Measurements from ENCODE around the gene ZMPSTE24. TPM values are rescaled to one million over a fixed set of nuclear protein-coding genes. Genes with fewer than 3 reads are reported as not detected.

ZMPSTE24 gene
- total and polyA plus RNA-seq, 2 donors (not counting 1 experiment from before 2014, with no cell fraction given) = 60.9 to 67.6 TPM

DNA sequence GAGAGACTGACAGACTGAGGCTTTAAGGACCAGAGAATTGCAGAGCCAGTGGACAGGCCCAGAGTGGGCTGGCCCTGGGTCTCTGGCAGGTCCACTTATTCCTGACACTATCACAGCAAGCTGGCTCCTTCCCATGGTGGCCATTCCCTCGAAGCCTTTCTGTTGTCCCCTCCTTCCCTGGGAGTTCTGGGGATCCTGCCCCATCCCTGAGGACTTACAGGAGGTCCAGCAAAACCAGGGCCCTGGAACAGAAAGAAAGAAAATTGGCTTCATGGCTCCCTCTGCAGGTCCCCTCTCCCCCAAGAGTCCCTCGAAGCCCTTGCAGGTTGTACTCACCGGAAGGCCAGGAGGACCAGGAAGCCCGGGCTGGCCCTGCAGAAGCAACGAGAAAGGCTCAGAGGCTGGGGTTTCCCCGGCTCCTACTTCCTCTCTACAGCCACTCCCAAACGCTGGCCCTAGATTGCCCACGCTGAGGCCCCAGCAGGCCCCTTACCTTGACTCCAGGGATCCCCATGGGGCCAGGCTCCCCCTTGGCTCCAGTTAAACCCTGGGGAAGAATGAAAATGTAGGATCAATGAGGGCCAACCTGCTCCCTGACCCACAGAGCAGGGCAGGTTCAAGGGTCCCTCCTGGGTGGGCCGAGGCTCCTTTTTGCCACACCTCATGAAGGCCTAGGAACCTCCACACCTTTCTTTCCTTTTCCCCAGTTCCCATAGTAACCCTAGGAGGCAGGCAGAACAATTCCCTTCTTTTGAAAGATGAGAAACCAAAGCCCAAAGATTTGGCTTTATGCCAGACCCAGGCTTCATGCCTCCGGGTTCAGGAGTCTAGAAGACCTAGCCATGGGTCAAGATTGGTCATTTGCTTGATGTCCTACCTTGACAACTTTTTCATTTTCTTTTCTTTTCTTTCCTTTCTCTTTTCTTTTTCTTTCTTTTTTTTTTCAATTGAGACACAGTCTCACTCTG, 54.5 kb downstream of the ZMPSTE24 start:
- H3K36me3 ChIP-seq (ENCODE audit: control insufficient read depth, insufficient read depth, low read length) = no peaks in the 10 kb centered on the region
- TF ChIP-seq, protein P1, sequence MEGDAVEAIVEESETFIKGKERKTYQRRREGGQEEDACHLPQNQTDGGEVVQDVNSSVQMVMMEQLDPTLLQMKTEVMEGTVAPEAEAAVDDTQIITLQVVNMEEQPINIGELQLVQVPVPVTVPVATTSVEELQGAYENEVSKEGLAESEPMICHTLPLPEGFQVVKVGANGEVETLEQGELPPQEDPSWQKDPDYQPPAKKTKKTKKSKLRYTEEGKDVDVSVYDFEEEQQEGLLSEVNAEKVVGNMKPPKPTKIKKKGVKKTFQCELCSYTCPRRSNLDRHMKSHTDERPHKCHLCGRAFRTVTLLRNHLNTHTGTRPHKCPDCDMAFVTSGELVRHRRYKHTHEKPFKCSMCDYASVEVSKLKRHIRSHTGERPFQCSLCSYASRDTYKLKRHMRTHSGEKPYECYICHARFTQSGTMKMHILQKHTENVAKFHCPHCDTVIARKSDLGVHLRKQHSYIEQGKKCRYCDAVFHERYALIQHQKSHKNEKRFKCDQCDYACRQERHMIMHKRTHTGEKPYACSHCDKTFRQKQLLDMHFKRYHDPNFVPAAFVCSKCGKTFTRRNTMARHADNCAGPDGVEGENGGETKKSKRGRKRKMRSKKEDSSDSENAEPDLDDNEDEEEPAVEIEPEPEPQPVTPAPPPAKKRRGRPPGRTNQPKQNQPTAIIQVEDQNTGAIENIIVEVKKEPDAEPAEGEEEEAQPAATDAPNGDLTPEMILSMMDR (conservative IDR thresholded peaks at IDR 0.05 in 1 of 2, IDR thresholded peaks at IDR 0.05 in 1 of 2; ENCODE audit: low read depth in 1 of 2, low read length in 2 of 2) = no peak
- TF ChIP-seq EZH2 (IDR thresholded peaks at IDR 0.05; ENCODE audit: low read length, missing control alignments) = no peak
- no peak for DNase-seq (ENCODE audit: low read depth in 2 of 2)
- H3K4me3 ChIP-seq (replicated peaks in 1 of 4; ENCODE audit: control extremely low read depth in 1 of 4, insufficient read depth in 1 of 4, low read depth in 3 of 4, low read length in 4 of 4) = no peak overlapping the region
- no peaks in the 10 kb centered on the region for H3K79me2 ChIP-seq (ENCODE audit: control insufficient read depth, insufficient read depth, low read length)
- no peak overlapping the region for H3K9ac ChIP-seq (ENCODE audit: insufficient read depth, low read length)
- H4K20me1 ChIP-seq (ENCODE audit: control insufficient read depth, extremely low read depth, insufficient read depth, low read length) = no peaks in the 10 kb centered on the region
- no peak overlapping the region for H3K4me2 ChIP-seq (ENCODE audit: extremely low read depth, insufficient read depth, low read length)
- peaks cover 19% of the 10 kb centered on the region for H3K27me3 ChIP-seq (ENCODE audit: control insufficient read depth, insufficient read depth, low read length)
- H2AFZ ChIP-seq (ENCODE audit: low read length) = no peak overlapping the region
- no peaks in the 10 kb centered on the region for H3K9me3 ChIP-seq (ENCODE audit: control insufficient read depth, insufficient read depth, low read depth, low read length)
- peaks cover 4% of the 10 kb centered on the region for H3K4me1 ChIP-seq (ENCODE audit: control insufficient read depth, extremely low read depth, insufficient read depth, low read length)
- H3K27ac ChIP-seq (ENCODE audit: insufficient read depth, low read length) = no peak overlapping the region

GRCh38 chr1:40313329-40313957, 55.4 kb downstream of the ZMPSTE24 start:
- H3K27me3 ChIP-seq (ENCODE audit: control insufficient read depth, insufficient read depth, low read length) = peaks cover 25% of the 10 kb centered on the region
- no peaks in the 10 kb centered on the region for H3K9me3 ChIP-seq (ENCODE audit: control insufficient read depth, insufficient read depth, low read depth, low read length)
- H3K4me2 ChIP-seq (ENCODE audit: extremely low read depth, insufficient read depth, low read length) = no peak overlapping the region
- no peaks in the 10 kb centered on the region for H4K20me1 ChIP-seq (ENCODE audit: control insufficient read depth, extremely low read depth, insufficient read depth, low read length)
- TF ChIP-seq, protein P1 (conservative IDR thresholded peaks at IDR 0.05 in 1 of 2, IDR thresholded peaks at IDR 0.05 in 1 of 2; ENCODE audit: low read depth in 1 of 2, low read length in 2 of 2) = no peak
- TF ChIP-seq EZH2 (IDR thresholded peaks at IDR 0.05; ENCODE audit: low read length, missing control alignments) = no peak
- DNase-seq (ENCODE audit: low read depth in 2 of 2) = peak in 1 of 2 donors; percentile 62
- H3K36me3 ChIP-seq (ENCODE audit: control insufficient read depth, insufficient read depth, low read length) = no peaks in the 10 kb centered on the region
- no peak overlapping the region for H3K4me3 ChIP-seq (replicated peaks in 1 of 4; ENCODE audit: control extremely low read depth in 1 of 4, insufficient read depth in 1 of 4, low read depth in 3 of 4, low read length in 4 of 4)
- H3K79me2 ChIP-seq (ENCODE audit: control insufficient read depth, insufficient read depth, low read length) = no peaks in the 10 kb centered on the region
- no peak overlapping the region for H3K9ac ChIP-seq (ENCODE audit: insufficient read depth, low read length)
- H3K4me1 ChIP-seq (ENCODE audit: control insufficient read depth, extremely low read depth, insufficient read depth, low read length) = peaks cover 4% of the 10 kb centered on the region
- H3K27ac ChIP-seq (ENCODE audit: insufficient read depth, low read length) = no peak overlapping the region
- H2AFZ ChIP-seq (ENCODE audit: low read length) = no peak overlapping the region

DNA sequence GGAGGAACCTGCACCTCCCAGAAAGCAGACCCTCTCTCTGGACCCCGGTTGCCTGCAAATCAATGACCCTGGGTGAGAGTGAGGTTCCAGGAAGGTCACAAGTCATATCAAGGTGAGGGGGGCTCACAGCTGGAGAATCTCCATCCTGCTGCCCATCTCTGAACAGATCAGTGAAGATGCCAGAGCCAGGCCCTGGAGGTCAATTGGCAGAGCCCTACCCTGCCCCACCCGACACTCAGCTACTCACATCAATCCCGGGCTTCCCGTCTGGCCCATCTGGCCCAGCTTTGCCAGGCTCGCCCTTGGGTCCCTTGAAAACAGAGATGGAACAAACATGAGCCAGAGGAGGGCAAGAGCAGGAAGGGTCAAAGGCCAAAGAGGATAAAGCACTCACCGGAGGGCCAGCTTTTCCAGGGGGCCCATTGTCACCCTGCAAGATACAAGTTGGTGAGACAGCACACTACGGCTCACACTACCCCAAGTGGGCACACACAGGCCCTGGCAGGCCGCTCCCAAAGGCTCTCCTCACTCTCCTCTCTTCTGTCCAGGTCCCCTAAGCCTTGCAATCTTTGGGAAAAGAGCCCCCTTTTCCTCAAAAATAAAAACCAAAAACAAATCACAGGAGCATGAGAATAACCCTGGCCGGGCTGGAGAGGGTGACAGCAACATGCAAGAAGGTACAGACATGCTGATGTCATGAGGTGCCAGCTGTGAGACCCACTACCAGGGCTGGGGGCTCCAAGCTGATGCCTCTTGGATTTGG, 56.1 kb downstream of the ZMPSTE24 start:
- Histone ChIP-seq H3K9me3 (ENCODE audit: control insufficient read depth, insufficient read depth, low read depth, low read length) (no peaks in the 10 kb centered on the region), H3K4me2 (ENCODE audit: extremely low read depth, insufficient read depth, low read length) (no peak overlapping the region), H3K27me3 (ENCODE audit: control insufficient read depth, insufficient read depth, low read length) (peaks cover 29% of the 10 kb centered on the region), H3K4me1 (ENCODE audit: control insufficient read depth, extremely low read depth, insufficient read depth, low read length) (peaks cover 4% of the 10 kb centered on the region), H3K27ac (ENCODE audit: insufficient read depth, low read length) (no peak overlapping the region), H3K79me2 (ENCODE audit: control insufficient read depth, insufficient read depth, low read length) (no peaks in the 10 kb centered on the region), H3K9ac (ENCODE audit: insufficient read depth, low read length) (no peak overlapping the region), H3K36me3 (ENCODE audit: control insufficient read depth, insufficient read depth, low read length) (no peaks in the 10 kb centered on the region), H2AFZ (ENCODE audit: low read length) (no peak overlapping the region), H3K4me3 (replicated peaks in 1 of 4; ENCODE audit: control extremely low read depth in 1 of 4, insufficient read depth in 1 of 4, low read depth in 3 of 4, low read length in 4 of 4) (no peak overlapping the region), H4K20me1 (ENCODE audit: control insufficient read depth, extremely low read depth, insufficient read depth, low read length) (no peaks in the 10 kb centered on the region)
- no peak for TF ChIP-seq EZH2 (IDR thresholded peaks at IDR 0.05; ENCODE audit: low read length, missing control alignments)
- TF ChIP-seq, protein P1 (conservative IDR thresholded peaks at IDR 0.05 in 1 of 2, IDR thresholded peaks at IDR 0.05 in 1 of 2; ENCODE audit: low read depth in 1 of 2, low read length in 2 of 2) = no peak
- DNase-seq (ENCODE audit: low read depth in 2 of 2) = no peak
